ENCODE data around the gene SDC3. TPM values are rescaled to one million over a fixed set of nuclear protein-coding genes. Genes with fewer than 3 reads are reported as not detected.

The SDC3 gene
- total and polyA plus RNA-seq, 2 donors (not counting 1 experiment from before 2014, with no cell fraction given) = 0.30 to 4.6 TPM

- Histone ChIP-seq H3K27me3 (replicated peaks in 1 of 4; ENCODE audit: control extremely low read depth in 1 of 4, control insufficient read depth in 3 of 4, insufficient read depth in 4 of 4, low read length in 3 of 4) (no peaks in the 10 kb centered on the region), H3K4me2 (replicated peaks; ENCODE audit: low read depth, low read length, poor library complexity, severe bottlenecking) (no peak overlapping the region), H3K4me1 (ENCODE audit: control insufficient read depth in 2 of 2, insufficient read depth in 2 of 2, low read length in 2 of 2) (peaks cover 0 to 4% of the 10 kb centered on the region in 2 donors), H4K20me1 (ENCODE audit: control insufficient read depth, insufficient read depth, low read length, poor library complexity, severe bottlenecking) (no peaks in the 10 kb centered on the region), H3K4me3 (ENCODE audit: control extremely low read depth in 1 of 5, extremely low read depth in 1 of 5, insufficient read depth in 1 of 5, low read depth in 2 of 5, low read length in 4 of 5) (no peak overlapping the region), H3K79me2 (ENCODE audit: control insufficient read depth, insufficient read depth, low read length) (no peaks in the 10 kb centered on the region), H3K27ac (ENCODE audit: low read length in 2 of 2) (no peak overlapping the region), H3K9ac (ENCODE audit: low read length) (no peak overlapping the region), H3K9me3 (ENCODE audit: control extremely low read depth in 1 of 3, control insufficient read depth in 2 of 3, insufficient read depth in 1 of 3, low read length in 2 of 3) (no peaks in the 10 kb centered on the region), H3K36me3 (replicated peaks in 1 of 2; ENCODE audit: control extremely low read depth in 1 of 2, control insufficient read depth in 1 of 2, extremely low read depth in 1 of 2, insufficient read depth in 2 of 2, low read length in 1 of 2) (peaks cover 0 to 5% of the 10 kb centered on the region in 2 experiments), H2AFZ (ENCODE audit: insufficient read depth, low read depth, low read length, poor library complexity, severe bottlenecking) (no peak overlapping the region)
- POLR2A ChIA-PET = interaction anchor here (0.6 to 1.1 kb wide), 2 partner anchors 209 to 220 kb away, joined by 3 to 5 read pairs; no protein-coding TSS in a partner anchor
- peaks cover 3% of the 10 kb centered on the region for H3K4me1 Mint-ChIP-seq
- H3K27me3 Mint-ChIP-seq = peaks cover 3% of the 10 kb centered on the region
- 100% methylated on average over 4 of the region's 7 CpGs for WGBS (ENCODE audit: insufficient coverage)
- DNase-seq (no peak), ATAC-seq (ENCODE audit: low read depth) (no peak)
- H3K4me3 Mint-ChIP-seq = no peak overlapping the region
- TF ChIP-seq CTCF (IDR thresholded peaks at IDR 0.05) = no peak
- TF ChIP-seq EZH2 (IDR thresholded peaks at IDR 0.05; ENCODE audit: borderline replicate concordance, insufficient read depth, low read depth, low read length, poor library complexity, severe bottlenecking) = no peak
- CTCF ChIA-PET = interaction anchor here (0.5 to 8.4 kb wide), 19 partner anchors 8 to 1232 kb away, joined by 3 to 129 read pairs (median 4); no protein-coding TSS in a partner anchor
- no peak overlapping the region for H3K27ac Mint-ChIP-seq
- intact Hi-C loops (cut with micrococcal nuclease) = no loop called here
- H3K9me3 Mint-ChIP-seq (ENCODE audit: insufficient read depth) = no peaks in the 10 kb centered on the region
These were observed 19.6 kb upstream of the SDC3 start for GRCh38 chr1:30928171-30928570.

- no peak overlapping the region for H3K27ac ChIP-seq (ENCODE audit: low read length in 2 of 2)
- H3K4me1 ChIP-seq (ENCODE audit: control insufficient read depth in 2 of 2, insufficient read depth in 2 of 2, low read length in 2 of 2) = no peaks in the 10 kb centered on the region
- no peaks in the 10 kb centered on the region for H3K36me3 ChIP-seq (replicated peaks in 1 of 2; ENCODE audit: control extremely low read depth in 1 of 2, control insufficient read depth in 1 of 2, extremely low read depth in 1 of 2, insufficient read depth in 2 of 2, low read length in 1 of 2)
- WGBS (ENCODE audit: insufficient coverage) = 100% methylated on average over 1 of the region's 3 CpGs
- TF ChIP-seq EZH2 (IDR thresholded peaks at IDR 0.05; ENCODE audit: borderline replicate concordance, insufficient read depth, low read depth, low read length, poor library complexity, severe bottlenecking) = no peak
- TF ChIP-seq CTCF (IDR thresholded peaks at IDR 0.05) = no peak
- H4K20me1 ChIP-seq (ENCODE audit: control insufficient read depth, insufficient read depth, low read length, poor library complexity, severe bottlenecking) = no peaks in the 10 kb centered on the region
- ATAC-seq (ENCODE audit: low read depth) = no peak
- H3K27me3 ChIP-seq (replicated peaks in 1 of 4; ENCODE audit: control extremely low read depth in 1 of 4, control insufficient read depth in 3 of 4, insufficient read depth in 4 of 4, low read length in 3 of 4) = no peaks in the 10 kb centered on the region
- intact Hi-C loops (cut with micrococcal nuclease) = no loop called here
- H3K9ac ChIP-seq (ENCODE audit: low read length) = no peak overlapping the region
- POLR2A ChIA-PET = interaction anchor here (1.1 kb wide), 1 partner anchor 208 kb away, joined by 5 read pairs; no protein-coding TSS in a partner anchor
- H3K4me3 Mint-ChIP-seq = no peak overlapping the region
- no peak overlapping the region for H3K27ac Mint-ChIP-seq
- no peaks in the 10 kb centered on the region for H3K9me3 ChIP-seq (ENCODE audit: control extremely low read depth in 1 of 3, control insufficient read depth in 2 of 3, insufficient read depth in 1 of 3, low read length in 2 of 3)
- H3K4me3 ChIP-seq (ENCODE audit: control extremely low read depth in 1 of 5, extremely low read depth in 1 of 5, insufficient read depth in 1 of 5, low read depth in 2 of 5, low read length in 4 of 5) = no peak overlapping the region
- no peaks in the 10 kb centered on the region for H3K4me1 Mint-ChIP-seq
- CTCF ChIA-PET = interaction anchor here (0.7 to 8.4 kb wide), 7 partner anchors 12 to 208 kb away, joined by 3 to 129 read pairs (median 24); no protein-coding TSS in a partner anchor
- no peak overlapping the region for H3K4me2 ChIP-seq (replicated peaks; ENCODE audit: low read depth, low read length, poor library complexity, severe bottlenecking)
- H2AFZ ChIP-seq (ENCODE audit: insufficient read depth, low read depth, low read length, poor library complexity, severe bottlenecking) = no peak overlapping the region
- H3K27me3 Mint-ChIP-seq = peaks cover 8% of the 10 kb centered on the region
- H3K9me3 Mint-ChIP-seq (ENCODE audit: insufficient read depth) = no peaks in the 10 kb centered on the region
- H3K79me2 ChIP-seq (ENCODE audit: control insufficient read depth, insufficient read depth, low read length) = no peaks in the 10 kb centered on the region
- no peak for DNase-seq
These were observed 18.9 kb upstream of the SDC3 start for GRCh38 chr1:30927448-30927847.

Data from B cell (primary cell).